ENCODE data around the gene UROC1.
A peak's percentile ranks its signal among the peaks of the same experiment; 100 is the strongest.

The UROC1 gene

DNA sequence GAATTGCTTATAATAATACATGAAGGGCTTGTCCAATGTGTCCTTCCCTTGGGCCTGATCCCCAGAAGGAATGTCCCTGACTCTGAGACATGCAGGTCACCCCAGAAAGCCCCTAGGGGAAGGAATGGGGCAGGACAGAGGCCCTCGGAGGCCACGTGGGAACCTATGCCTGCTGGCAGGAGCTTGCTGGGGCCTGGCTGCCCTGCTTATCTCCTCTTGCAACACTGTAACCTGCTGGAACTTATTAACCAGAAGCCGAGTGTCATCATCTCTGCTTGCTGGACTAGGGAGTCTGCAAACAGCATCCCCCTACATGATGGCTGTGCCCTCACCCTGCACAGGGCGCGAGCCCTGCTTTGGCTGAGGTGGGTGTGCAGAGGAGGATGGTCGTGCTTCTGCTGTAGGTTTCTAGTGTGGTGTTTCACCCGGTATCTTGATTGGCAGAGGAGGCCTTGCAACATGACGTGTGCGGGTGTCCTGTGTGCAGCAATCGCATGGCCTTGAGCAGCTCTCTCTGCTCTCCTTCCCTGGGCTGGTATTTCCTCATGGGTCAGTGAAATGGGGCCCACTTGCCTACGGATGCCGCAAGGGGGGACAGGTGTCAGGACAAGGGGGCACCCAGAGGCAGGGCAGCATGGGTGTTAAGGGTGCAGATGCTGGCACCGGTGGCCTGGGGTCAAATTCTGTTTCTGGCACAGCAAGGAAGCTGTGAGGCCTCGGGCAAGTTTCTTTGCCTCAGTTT lies 11.4 kb upstream of the UROC1 start:
- DNase-seq (ENCODE audit: low read depth in 1 of 2, low spot score in 1 of 2), result peak; percentile 84 to 88
- Histone ChIP-seq H3K4me3 (replicated peaks; ENCODE audit: insufficient read depth, low read length) (no peak overlapping the region), H3K27ac (replicated peaks) (peak overlapping the region; percentile 93), H3K27me3 (ENCODE audit: insufficient read depth, poor library complexity, severe bottlenecking) (no peaks in the 10 kb centered on the region)
- TF ChIP-seq POLR2AphosphoS5 (IDR thresholded peaks at IDR 0.05; ENCODE audit: low read depth), result peak; percentile 63
- TF ChIP-seq, protein P1, sequence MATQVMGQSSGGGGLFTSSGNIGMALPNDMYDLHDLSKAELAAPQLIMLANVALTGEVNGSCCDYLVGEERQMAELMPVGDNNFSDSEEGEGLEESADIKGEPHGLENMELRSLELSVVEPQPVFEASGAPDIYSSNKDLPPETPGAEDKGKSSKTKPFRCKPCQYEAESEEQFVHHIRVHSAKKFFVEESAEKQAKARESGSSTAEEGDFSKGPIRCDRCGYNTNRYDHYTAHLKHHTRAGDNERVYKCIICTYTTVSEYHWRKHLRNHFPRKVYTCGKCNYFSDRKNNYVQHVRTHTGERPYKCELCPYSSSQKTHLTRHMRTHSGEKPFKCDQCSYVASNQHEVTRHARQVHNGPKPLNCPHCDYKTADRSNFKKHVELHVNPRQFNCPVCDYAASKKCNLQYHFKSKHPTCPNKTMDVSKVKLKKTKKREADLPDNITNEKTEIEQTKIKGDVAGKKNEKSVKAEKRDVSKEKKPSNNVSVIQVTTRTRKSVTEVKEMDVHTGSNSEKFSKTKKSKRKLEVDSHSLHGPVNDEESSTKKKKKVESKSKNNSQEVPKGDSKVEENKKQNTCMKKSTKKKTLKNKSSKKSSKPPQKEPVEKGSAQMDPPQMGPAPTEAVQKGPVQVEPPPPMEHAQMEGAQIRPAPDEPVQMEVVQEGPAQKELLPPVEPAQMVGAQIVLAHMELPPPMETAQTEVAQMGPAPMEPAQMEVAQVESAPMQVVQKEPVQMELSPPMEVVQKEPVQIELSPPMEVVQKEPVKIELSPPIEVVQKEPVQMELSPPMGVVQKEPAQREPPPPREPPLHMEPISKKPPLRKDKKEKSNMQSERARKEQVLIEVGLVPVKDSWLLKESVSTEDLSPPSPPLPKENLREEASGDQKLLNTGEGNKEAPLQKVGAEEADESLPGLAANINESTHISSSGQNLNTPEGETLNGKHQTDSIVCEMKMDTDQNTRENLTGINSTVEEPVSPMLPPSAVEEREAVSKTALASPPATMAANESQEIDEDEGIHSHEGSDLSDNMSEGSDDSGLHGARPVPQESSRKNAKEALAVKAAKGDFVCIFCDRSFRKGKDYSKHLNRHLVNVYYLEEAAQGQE (IDR thresholded peaks at IDR 0.05; ENCODE audit: insufficient replicate concordance, low read depth), result no peak
- TF ChIP-seq SPI1 (IDR thresholded peaks at IDR 0.05; ENCODE audit: borderline replicate concordance, low read depth), result no peak
- TF ChIP-seq, protein P2, sequence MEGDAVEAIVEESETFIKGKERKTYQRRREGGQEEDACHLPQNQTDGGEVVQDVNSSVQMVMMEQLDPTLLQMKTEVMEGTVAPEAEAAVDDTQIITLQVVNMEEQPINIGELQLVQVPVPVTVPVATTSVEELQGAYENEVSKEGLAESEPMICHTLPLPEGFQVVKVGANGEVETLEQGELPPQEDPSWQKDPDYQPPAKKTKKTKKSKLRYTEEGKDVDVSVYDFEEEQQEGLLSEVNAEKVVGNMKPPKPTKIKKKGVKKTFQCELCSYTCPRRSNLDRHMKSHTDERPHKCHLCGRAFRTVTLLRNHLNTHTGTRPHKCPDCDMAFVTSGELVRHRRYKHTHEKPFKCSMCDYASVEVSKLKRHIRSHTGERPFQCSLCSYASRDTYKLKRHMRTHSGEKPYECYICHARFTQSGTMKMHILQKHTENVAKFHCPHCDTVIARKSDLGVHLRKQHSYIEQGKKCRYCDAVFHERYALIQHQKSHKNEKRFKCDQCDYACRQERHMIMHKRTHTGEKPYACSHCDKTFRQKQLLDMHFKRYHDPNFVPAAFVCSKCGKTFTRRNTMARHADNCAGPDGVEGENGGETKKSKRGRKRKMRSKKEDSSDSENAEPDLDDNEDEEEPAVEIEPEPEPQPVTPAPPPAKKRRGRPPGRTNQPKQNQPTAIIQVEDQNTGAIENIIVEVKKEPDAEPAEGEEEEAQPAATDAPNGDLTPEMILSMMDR (IDR thresholded peaks at IDR 0.05; ENCODE audit: insufficient read depth, low read length), result no peak
- no peak for TF ChIP-seq GABPA (IDR thresholded peaks at IDR 0.05; ENCODE audit: low read depth)

DNA sequence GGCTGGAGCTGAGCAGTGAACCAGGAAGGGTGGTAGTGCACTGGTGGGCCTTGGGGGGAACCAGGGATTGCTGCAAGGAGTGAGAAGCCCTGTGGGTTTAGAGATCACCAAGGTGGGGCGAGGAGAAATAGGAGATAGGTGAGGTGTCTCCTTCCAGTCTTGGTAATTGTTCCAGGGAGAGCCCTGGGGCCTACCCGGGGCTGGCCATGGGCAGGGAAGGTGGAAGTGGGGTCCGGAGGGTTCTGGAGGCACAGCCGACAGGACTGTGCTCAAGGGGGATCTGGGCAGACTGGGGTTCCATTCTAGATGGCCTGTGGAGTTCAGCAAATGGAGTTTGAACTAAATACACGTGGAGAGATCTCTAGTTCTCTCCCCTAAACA lies 10.8 kb upstream of the UROC1 start:
- Histone ChIP-seq H3K27ac (replicated peaks) (peak overlapping the region; percentile 93), H3K4me3 (replicated peaks; ENCODE audit: insufficient read depth, low read length) (no peak overlapping the region), H3K27me3 (ENCODE audit: insufficient read depth, poor library complexity, severe bottlenecking) (no peaks in the 10 kb centered on the region)
- DNase-seq (ENCODE audit: low read depth in 1 of 2, low spot score in 1 of 2), result no peak
- TF ChIP-seq SPI1 (IDR thresholded peaks at IDR 0.05; ENCODE audit: borderline replicate concordance, low read depth), result no peak
- TF ChIP-seq, protein P2 (IDR thresholded peaks at IDR 0.05; ENCODE audit: insufficient read depth, low read length), result no peak
- TF ChIP-seq, protein P1 (IDR thresholded peaks at IDR 0.05; ENCODE audit: insufficient replicate concordance, low read depth), result no peak
- no peak for TF ChIP-seq POLR2AphosphoS5 (IDR thresholded peaks at IDR 0.05; ENCODE audit: low read depth)
- no peak for TF ChIP-seq GABPA (IDR thresholded peaks at IDR 0.05; ENCODE audit: low read depth)

DNA sequence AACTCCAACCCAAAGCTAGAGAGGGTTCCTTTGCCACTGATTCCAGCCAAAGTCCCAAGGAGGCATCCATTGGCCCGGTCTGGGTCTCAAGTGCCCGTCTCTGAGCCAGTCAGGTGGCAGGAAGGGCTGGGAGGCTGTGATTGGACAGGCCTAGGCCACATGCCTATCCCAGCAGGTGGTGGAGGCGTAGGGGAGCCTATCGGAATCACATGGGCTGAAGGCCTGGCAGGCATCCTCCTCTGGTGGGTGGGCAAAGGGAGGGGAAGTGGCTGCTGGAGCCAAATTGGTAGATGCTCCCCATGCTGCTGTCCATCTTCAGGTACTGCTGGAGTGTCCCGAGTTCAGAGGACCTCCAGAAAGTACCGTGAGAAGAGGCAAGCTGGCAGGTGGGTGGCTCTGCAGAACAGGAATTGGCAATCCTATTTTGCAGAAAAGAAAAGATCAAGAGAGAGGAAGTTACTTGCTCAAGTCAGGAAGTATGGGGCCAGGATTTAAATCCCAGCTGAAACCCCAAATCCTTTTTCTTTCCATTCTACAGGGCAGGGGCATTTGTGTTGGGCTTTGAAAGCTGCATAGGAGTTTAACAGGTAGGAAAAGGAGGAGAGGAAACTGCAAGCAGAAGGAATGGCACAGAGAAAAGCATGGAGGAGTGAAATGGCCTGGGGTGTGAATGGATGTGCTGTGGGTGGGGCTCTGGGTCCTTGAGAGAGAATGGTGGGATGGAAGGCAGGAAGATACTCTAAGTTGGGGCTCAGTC lies 10.1 kb upstream of the UROC1 start:
- Histone ChIP-seq H3K4me3 (replicated peaks; ENCODE audit: insufficient read depth, low read length) (no peak overlapping the region), H3K27ac (replicated peaks) (peak overlapping the region; percentile 93; the same call in 1 of the 2 replicates), H3K27me3 (ENCODE audit: insufficient read depth, poor library complexity, severe bottlenecking) (no peaks in the 10 kb centered on the region)
- DNase-seq (ENCODE audit: low read depth in 1 of 2, low spot score in 1 of 2), result peak in 1 of 2 experiments; percentile 32
- TF ChIP-seq, protein P1 (IDR thresholded peaks at IDR 0.05; ENCODE audit: insufficient replicate concordance, low read depth), result peak; percentile 56
- TF ChIP-seq GABPA (IDR thresholded peaks at IDR 0.05; ENCODE audit: low read depth), result no peak
- TF ChIP-seq SPI1 (IDR thresholded peaks at IDR 0.05; ENCODE audit: borderline replicate concordance, low read depth), result peak; percentile 86
- TF ChIP-seq, protein P2 (IDR thresholded peaks at IDR 0.05; ENCODE audit: insufficient read depth, low read length), result no peak
- peak; percentile 42; the same call in 1 of the 2 replicates for TF ChIP-seq POLR2AphosphoS5 (IDR thresholded peaks at IDR 0.05; ENCODE audit: low read depth)

Measured in HL-60 (cell line).